Measurements from ENCODE around the gene SPATA32. TPM values are rescaled to one million over a fixed set of nuclear protein-coding genes. Genes with fewer than 3 reads are reported as not detected.

SPATA32 gene
- total and polyA plus RNA-seq, 2 experiments from 2014 or later: not detected

DNA sequence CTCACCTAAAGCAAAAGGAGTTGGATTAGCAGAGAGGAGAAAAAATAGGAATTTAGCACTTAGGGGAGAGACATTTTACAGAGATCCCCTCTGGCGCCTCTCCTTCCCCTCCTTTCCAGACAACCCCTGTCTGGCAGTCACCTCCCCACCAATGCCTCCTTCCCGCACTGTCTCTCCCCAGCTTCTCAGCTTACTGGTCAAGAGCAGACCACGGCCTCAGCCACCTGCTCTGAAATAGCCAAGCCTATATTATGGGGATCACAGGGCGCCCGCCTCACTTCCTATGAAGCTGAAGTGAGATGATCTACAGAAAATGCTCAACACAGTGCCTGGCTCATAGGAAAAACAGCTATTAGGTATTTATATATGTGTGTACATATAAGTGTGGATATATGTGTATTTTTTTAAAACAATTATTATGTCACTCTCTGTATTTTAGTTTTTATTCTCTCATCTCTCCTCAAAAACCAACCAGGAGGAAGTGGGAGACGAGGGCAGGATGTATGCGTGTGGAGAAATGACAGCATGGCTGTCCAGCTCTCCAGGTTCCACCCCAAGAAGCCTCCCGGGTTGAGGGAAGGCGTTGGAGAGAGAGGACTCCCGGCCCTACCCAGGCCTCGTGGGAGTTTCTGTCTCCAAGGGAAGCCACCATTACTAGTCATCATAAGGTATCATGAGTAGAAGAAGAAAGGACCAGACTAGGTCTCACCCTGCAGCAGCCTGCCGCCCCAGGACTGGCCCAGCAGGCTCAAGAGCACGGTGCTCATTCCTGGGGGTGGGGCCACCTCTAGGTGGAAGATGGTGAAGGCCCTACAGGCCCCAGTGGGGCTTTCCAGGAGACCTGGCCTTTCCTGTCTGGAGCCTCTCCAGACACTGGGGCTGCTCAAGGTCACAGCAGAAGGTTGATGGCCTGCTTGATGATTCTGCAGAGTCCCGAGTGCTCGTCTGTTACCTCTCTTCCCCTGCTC, 27.7 kb upstream of the SPATA32 start:
- Histone ChIP-seq H3K79me2 (replicated peaks; ENCODE audit: insufficient read depth) (no peaks in the 10 kb centered on the region), H3K4me3 (no peak overlapping the region), H3K4me2 (no peak overlapping the region), H3K27me3 (ENCODE audit: insufficient read depth) (no peaks in the 10 kb centered on the region), H3K9me2 (ENCODE audit: insufficient read depth) (no peaks in the 10 kb centered on the region), H2AFZ (no peak overlapping the region), H3K36me3 (ENCODE audit: insufficient read depth) (no peaks in the 10 kb centered on the region), H3K27ac (ENCODE audit: low read depth) (no peak overlapping the region), H3F3A (replicated peaks; ENCODE audit: low read depth) (no peaks in the 10 kb centered on the region), H3K4me1 (ENCODE audit: insufficient read depth) (no peaks in the 10 kb centered on the region), H4K20me1 (replicated peaks; ENCODE audit: insufficient read depth) (no peaks in the 10 kb centered on the region; the same call in 1 of the 2 replicates)
- H3K27me3 Mint-ChIP-seq (ENCODE audit: insufficient read depth, low read depth, poor library complexity): peaks cover 9% of the 10 kb centered on the region
- DNase-seq (ENCODE audit: low spot score) (no peak), ATAC-seq (peak; percentile 51)
- no peak for TF ChIP-seq STAT1 (IDR thresholded peaks at IDR 0.05; ENCODE audit: unreplicated experiment)
- no peak for TF ChIP-seq REST (IDR thresholded peaks at IDR 0.05; ENCODE audit: unreplicated experiment)
- no peak for TF ChIP-seq CTCF (conservative IDR thresholded peaks at IDR 0.05; ENCODE audit: low read depth in 2 of 2)
- no peak for TF ChIP-seq EZH2phosphoT487 (IDR thresholded peaks at IDR 0.05; ENCODE audit: unreplicated experiment)
- no peak for TF ChIP-seq ZNF331 (CRISPR knock-in tag; IDR thresholded peaks at IDR 0.05; ENCODE audit: low read depth)
- no peak for TF ChIP-seq JUNB (IDR thresholded peaks at IDR 0.05; ENCODE audit: unreplicated experiment)
- no peak for TF ChIP-seq ZNF114 (CRISPR knock-in tag; IDR thresholded peaks at IDR 0.05)
- no peak overlapping the region for H3K4me3 Mint-ChIP-seq
- no peak overlapping the region for H3K27ac Mint-ChIP-seq
- peaks cover 20% of the 10 kb centered on the region for H3K36me3 Mint-ChIP-seq (ENCODE audit: low read depth)
- H3K4me1 Mint-ChIP-seq: peaks cover 10% of the 10 kb centered on the region; the same call in 2 of the 3 replicates
- no peaks in the 10 kb centered on the region for H3K9me3 Mint-ChIP-seq

DNA sequence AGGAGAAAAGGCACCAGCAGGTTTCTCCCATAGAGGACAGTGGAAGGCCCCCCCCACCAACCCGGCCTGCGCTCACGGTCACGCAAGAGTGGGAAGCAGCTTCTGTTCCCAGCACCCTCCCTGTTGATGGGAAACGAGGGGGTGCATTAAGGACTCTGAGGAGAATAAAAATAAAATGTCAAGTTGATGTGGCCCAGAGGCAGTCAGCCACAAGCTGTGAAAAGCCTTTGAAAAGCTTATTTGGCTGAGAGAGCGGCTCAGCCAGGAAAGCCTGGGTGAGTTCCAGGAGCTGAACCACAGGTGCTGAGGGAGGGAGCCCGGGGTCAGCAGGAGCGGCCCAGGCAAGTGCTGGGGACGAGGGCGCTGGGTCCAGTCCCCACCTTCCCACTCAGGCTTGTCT, 26.9 kb upstream of the SPATA32 start:
- no peak for ATAC-seq
- H3K27ac Mint-ChIP-seq: no peak overlapping the region
- TF ChIP-seq NANOG (IDR thresholded peaks at IDR 0.05; ENCODE audit: borderline replicate concordance) (no peak), REST (IDR thresholded peaks at IDR 0.05; ENCODE audit: unreplicated experiment) (no peak), ETS1 (IDR thresholded peaks at IDR 0.05) (no peak), ZNF331 (CRISPR knock-in tag; IDR thresholded peaks at IDR 0.05; ENCODE audit: low read depth) (no peak), CREB1 (CRISPR knock-in tag; IDR thresholded peaks at IDR 0.05; ENCODE audit: low read depth) (no peak), CTCF (conservative IDR thresholded peaks at IDR 0.05; ENCODE audit: low read depth in 2 of 2) (no peak)

More for the DNA sequence above, 26.9 kb upstream of the SPATA32 start:
- no peaks in the 10 kb centered on the region; the same call in 1 of the 2 replicates for H4K20me1 ChIP-seq (replicated peaks; ENCODE audit: insufficient read depth)
- H3K9me2 ChIP-seq (ENCODE audit: insufficient read depth): no peaks in the 10 kb centered on the region
- H3K27me3 ChIP-seq (ENCODE audit: insufficient read depth): no peaks in the 10 kb centered on the region
- no peaks in the 10 kb centered on the region for H3K79me2 ChIP-seq (replicated peaks; ENCODE audit: insufficient read depth)
- no peak overlapping the region for H2AFZ ChIP-seq
- H3F3A ChIP-seq (replicated peaks; ENCODE audit: low read depth): no peaks in the 10 kb centered on the region
- H3K4me3 ChIP-seq: no peak overlapping the region
- Mint-ChIP-seq H3K27me3 (ENCODE audit: insufficient read depth, low read depth, poor library complexity) (peaks cover 10% of the 10 kb centered on the region), H3K9me3 (no peaks in the 10 kb centered on the region), H3K4me3 (no peak overlapping the region), H3K4me1 (peaks cover 7% of the 10 kb centered on the region; the same call in 2 of the 3 replicates), H3K36me3 (ENCODE audit: low read depth) (peaks cover 27% of the 10 kb centered on the region)
- no peak for DNase-seq (ENCODE audit: low spot score)
- no peaks in the 10 kb centered on the region for H3K4me1 ChIP-seq (ENCODE audit: insufficient read depth)
- no peak overlapping the region for H3K4me2 ChIP-seq
- H3K36me3 ChIP-seq (ENCODE audit: insufficient read depth): no peaks in the 10 kb centered on the region
- H3K27ac ChIP-seq (ENCODE audit: low read depth): no peak overlapping the region
